Fibroblast of upper back skin (primary cell): ENCODE measurements around the gene OR2T27.
"Not testable (repeated sequence)": the region's sequence is repeated elsewhere in the genome, so short reads cannot be mapped to it uniquely, and the experiment has no call there.

Source experiments
- DNase-seq: peaks from one replicate; pipeline ENCODE4 v3.0.0-alpha.2; 2013

OR2T27 gene

GRCh38 chr1:248655354-248655753, at the start of gene OR2T27:
TSS of gene OR2T27 (minus strand) at chr1:248655528. CDS start at chr1:248650884, 4,644 bp downstream.
- not testable (repeated sequence) for DNase-seq

GRCh38 chr1:248704606-248705005, 49.3 kb upstream of the OR2T27 start:
- DNase-seq = no peak

- DNase-seq = no peak
Observed at GRCh38 chr1:248703674-248704073, 48.3 kb upstream of the OR2T27 start.

GRCh38 chr1:248702714-248703113, 47.4 kb upstream of the OR2T27 start, which contains the start of gene OR14I1:
TSS of gene OR14I1 (minus strand) at chr1:248702766.
- no peak for DNase-seq

- no peak for DNase-seq
Observed at GRCh38 chr1:248699099-248699498, 43.8 kb upstream of the OR2T27 start.

- no peak for DNase-seq
Observed at GRCh38 chr1:248697907-248698306, 42.6 kb upstream of the OR2T27 start.

- no peak for DNase-seq
Observed at GRCh38 chr1:248696774-248697173, 41.4 kb upstream of the OR2T27 start.

GRCh38 chr1:248696261-248696660, 40.9 kb upstream of the OR2T27 start:
- DNase-seq = no peak

GRCh38 chr1:248695451-248696132, 40.3 kb upstream of the OR2T27 start:
- DNase-seq = no peak

GRCh38 chr1:248691567-248692155, 36.3 kb upstream of the OR2T27 start:
- no peak for DNase-seq

- no peak for DNase-seq
Observed at GRCh38 chr1:248688527-248689298, 33.4 kb upstream of the OR2T27 start.

GRCh38 chr1:248686815-248687214, 31.5 kb upstream of the OR2T27 start:
- DNase-seq = no peak

GRCh38 chr1:248681651-248682050, 26.3 kb upstream of the OR2T27 start:
- no peak for DNase-seq

- DNase-seq = no peak
Observed at GRCh38 chr1:248670003-248670402, 14.7 kb upstream of the OR2T27 start.

GRCh38 chr1:248663453-248664328, 8.4 kb upstream of the OR2T27 start:
- DNase-seq = not testable (repeated sequence)

- DNase-seq = not testable (repeated sequence)
Observed at GRCh38 chr1:248656797-248657196, 1.5 kb upstream of the OR2T27 start.

GRCh38 chr1:248648770-248649536, 6.4 kb downstream of the OR2T27 start:
- not testable (repeated sequence) for DNase-seq

- DNase-seq = not testable (repeated sequence)
Observed at GRCh38 chr1:248645178-248645577, 10.2 kb downstream of the OR2T27 start, which contains the start of gene OR2T35. TSS of gene OR2T35 (minus strand) at chr1:248645278. CDS start at chr1:248639258, 6,020 bp downstream.

- not testable (repeated sequence) for DNase-seq
Observed at GRCh38 chr1:248642971-248643651, 12.2 kb downstream of the OR2T27 start.

- not testable (repeated sequence) for DNase-seq
Observed at GRCh38 chr1:248641583-248641982, 13.7 kb downstream of the OR2T27 start.

GRCh38 chr1:248640906-248641305, 14.4 kb downstream of the OR2T27 start:
- not testable (repeated sequence) for DNase-seq
